GM12892 (cell line): ENCODE results near the gene USP10.

Source experiments
- POLR2A ChIP-seq: IDR thresholded peaks from 2 replicates; pipeline ENCODE4 v1.6.1; 2011; ENCODE audit warnings: low read depth, low read length, control low read depth
- POLR2AphosphoS5 ChIP-seq: IDR thresholded peaks from 2 replicates; pipeline ENCODE4 v1.6.1; 2011; ENCODE audit warnings: low read depth, low read length, control low read depth

DNA sequence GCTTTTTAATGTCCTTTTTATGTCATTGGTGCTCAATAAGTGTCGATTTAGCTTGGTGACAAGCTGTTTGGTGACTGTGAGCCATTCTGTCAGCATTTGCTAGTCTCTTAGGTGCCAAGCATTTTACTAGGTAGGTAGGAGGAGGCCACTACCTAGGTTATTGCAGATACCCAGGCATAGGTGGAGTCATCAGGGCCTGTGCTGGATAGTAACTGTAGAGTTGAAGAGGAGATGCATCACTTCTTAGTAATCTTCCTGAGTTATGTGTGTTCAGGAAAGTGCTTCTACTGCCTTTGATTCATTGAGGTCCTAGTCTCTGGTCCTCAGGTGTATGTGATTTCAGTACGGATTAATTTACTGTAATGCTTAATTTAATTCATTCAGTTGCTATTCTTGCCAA lies 17.7 kb downstream of the USP10 start:
- TF ChIP-seq POLR2AphosphoS5 (no peak), POLR2A (no peak)
